ENCODE results near the gene VWA8. TPM values are rescaled to one million over a fixed set of nuclear protein-coding genes. Genes with fewer than 3 reads are reported as not detected.

VWA8 gene
- total and polyA plus RNA-seq, 2 donors = 8.1 to 20.9 TPM

DNA sequence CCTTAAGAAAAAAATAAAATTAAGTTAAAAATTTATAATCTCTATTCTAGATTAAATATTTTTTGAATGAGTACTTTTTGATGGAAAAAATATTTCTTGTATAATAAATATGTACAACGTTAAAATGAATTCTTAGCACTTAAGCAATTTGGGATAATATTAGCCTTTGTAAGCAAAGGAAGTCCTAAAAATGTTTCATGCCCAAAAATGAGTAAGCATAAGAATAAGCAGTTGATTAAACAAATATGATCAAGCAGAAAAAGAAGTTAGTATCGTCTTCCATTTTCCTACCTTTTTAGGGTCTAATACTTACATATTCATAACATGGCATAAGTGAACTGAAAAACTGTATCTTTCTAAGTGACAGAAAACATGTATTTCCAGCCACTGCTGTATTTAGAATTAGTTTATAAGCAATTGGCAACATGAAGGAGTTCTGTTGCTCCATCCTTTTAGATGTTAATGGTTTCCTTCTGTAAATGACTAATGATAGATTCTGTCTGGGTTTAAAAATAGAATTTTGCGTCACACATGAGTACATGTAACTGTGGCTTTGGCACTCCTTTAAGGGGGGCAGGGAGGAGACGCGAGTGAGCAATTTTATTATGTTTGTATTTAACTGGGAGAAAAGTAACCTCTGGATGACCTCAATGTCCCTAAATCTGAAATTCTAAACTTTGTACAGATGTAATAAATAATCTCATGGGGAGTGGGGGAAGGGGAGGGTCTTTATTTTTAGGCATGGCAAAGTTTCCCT, 266.2 kb downstream of the VWA8 start:
- H3K27ac ChIP-seq (ENCODE audit: low read depth in 1 of 2, low read length in 1 of 2) = no peak overlapping the region
- H3K4me1 ChIP-seq (ENCODE audit: control insufficient read depth in 2 of 2, insufficient read depth in 2 of 2, low read length in 2 of 2) = no peaks in the 10 kb centered on the region
- 91% methylated on average over 5 of the region's 5 CpGs for WGBS
- H3K9me3 ChIP-seq (ENCODE audit: control insufficient read depth in 2 of 2, insufficient read depth in 1 of 2, low read length in 1 of 2) = no peaks in the 10 kb centered on the region
- peaks cover 0 to 3% of the 10 kb centered on the region in 2 donors for H3K36me3 ChIP-seq (ENCODE audit: control insufficient read depth in 2 of 2, insufficient read depth in 2 of 2, low read length in 1 of 2)
- H3K4me3 ChIP-seq (ENCODE audit: low read length in 2 of 2) = no peak overlapping the region
- no peak for DNase-seq (ENCODE audit: low read depth in 6 of 9, low spot score in 9 of 9)
- H3K27me3 ChIP-seq (ENCODE audit: control insufficient read depth in 2 of 2, insufficient read depth in 1 of 2, low read length in 1 of 2) = no peaks in the 10 kb centered on the region

DNA sequence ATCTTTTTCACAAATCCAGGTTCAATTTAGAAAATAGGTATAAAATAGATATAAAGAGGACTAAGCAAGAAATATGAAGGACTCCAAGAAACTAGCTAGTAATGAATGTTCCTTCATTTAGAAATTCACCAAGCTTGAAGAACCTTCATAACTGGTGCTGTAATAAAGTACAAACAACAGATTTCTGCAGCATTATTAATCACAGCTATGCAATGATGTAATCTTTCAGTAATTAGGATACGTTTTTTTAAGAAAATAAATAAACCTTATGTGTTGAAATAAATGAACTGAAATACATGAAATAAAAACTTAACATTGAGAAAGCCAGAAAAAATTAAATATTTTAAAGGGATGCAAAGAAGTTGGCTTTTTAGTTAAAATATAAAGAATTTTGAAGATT, 267.5 kb downstream of the VWA8 start:
- H3K9me3 ChIP-seq (ENCODE audit: control insufficient read depth in 2 of 2, insufficient read depth in 1 of 2, low read length in 1 of 2) = no peaks in the 10 kb centered on the region
- H3K27me3 ChIP-seq (ENCODE audit: control insufficient read depth in 2 of 2, insufficient read depth in 1 of 2, low read length in 1 of 2) = no peaks in the 10 kb centered on the region
- DNase-seq (ENCODE audit: low read depth in 6 of 9, low spot score in 9 of 9) = no peak
- H3K4me1 ChIP-seq (ENCODE audit: control insufficient read depth in 2 of 2, insufficient read depth in 2 of 2, low read length in 2 of 2) = no peaks in the 10 kb centered on the region
- no peak overlapping the region for H3K4me3 ChIP-seq (ENCODE audit: low read length in 2 of 2)
- no peak overlapping the region for H3K27ac ChIP-seq (ENCODE audit: low read depth in 1 of 2, low read length in 1 of 2)
- WGBS = 98% methylated on average over 1 of the region's 1 CpG
- peaks cover 0 to 3% of the 10 kb centered on the region in 2 donors for H3K36me3 ChIP-seq (ENCODE audit: control insufficient read depth in 2 of 2, insufficient read depth in 2 of 2, low read length in 1 of 2)

DNA sequence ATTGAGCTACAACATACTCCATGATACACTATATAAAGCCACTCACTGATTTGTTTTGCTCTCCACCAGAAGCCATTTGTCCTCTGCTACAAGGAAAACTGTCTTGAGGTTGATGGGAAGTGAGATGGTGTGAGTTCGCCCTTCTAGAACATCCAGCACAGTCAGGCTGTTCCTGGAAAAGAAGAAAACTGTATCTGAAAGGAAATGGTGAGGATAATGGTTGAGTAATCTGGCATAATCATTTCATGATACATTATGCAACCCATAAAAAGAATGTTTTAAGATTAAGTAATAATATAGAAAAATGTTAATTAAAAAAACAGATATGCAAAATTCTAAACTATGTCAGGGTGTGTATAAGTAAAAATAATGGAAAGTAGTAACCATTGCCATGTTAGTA, 269.6 kb downstream of the VWA8 start:
- H3K27ac ChIP-seq (ENCODE audit: low read depth in 1 of 2, low read length in 1 of 2) = no peak overlapping the region
- DNase-seq (ENCODE audit: low read depth in 6 of 9, low spot score in 9 of 9) = no peak
- WGBS = 100% methylated on average over 1 of the region's 1 CpG
- no peak overlapping the region for H3K4me3 ChIP-seq (ENCODE audit: low read length in 2 of 2)
- H3K4me1 ChIP-seq (ENCODE audit: control insufficient read depth in 2 of 2, insufficient read depth in 2 of 2, low read length in 2 of 2) = no peaks in the 10 kb centered on the region
- H3K27me3 ChIP-seq (ENCODE audit: control insufficient read depth in 2 of 2, insufficient read depth in 1 of 2, low read length in 1 of 2) = no peaks in the 10 kb centered on the region
- H3K9me3 ChIP-seq (ENCODE audit: control insufficient read depth in 2 of 2, insufficient read depth in 1 of 2, low read length in 1 of 2) = no peaks in the 10 kb centered on the region
- no peaks in the 10 kb centered on the region for H3K36me3 ChIP-seq (ENCODE audit: control insufficient read depth in 2 of 2, insufficient read depth in 2 of 2, low read length in 1 of 2)

DNA sequence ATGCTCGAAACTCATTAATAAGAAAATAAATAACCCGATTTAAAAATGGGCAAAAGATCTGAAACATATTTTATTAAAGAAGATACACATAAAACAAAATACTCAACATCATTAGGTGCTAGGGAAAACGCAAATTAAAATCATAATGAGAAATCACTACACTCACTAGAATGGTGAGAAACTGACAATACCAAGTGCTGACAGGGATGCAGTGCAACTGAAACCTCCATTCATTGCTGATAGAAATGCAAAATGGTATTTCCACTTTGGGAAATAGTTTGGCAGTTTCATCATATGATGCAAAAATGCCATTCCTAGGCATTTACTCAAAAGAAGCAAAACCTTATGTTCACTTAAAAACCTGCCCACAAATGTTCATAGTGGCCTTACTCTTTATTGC, 278.1 kb downstream of the VWA8 start:
- H3K27me3 ChIP-seq (ENCODE audit: control insufficient read depth in 2 of 2, insufficient read depth in 1 of 2, low read length in 1 of 2) = no peaks in the 10 kb centered on the region
- no peak for DNase-seq (ENCODE audit: low read depth in 6 of 9, low spot score in 9 of 9)
- peaks cover 0 to 2% of the 10 kb centered on the region in 2 donors for H3K4me1 ChIP-seq (ENCODE audit: control insufficient read depth in 2 of 2, insufficient read depth in 2 of 2, low read length in 2 of 2)
- H3K27ac ChIP-seq (ENCODE audit: low read depth in 1 of 2, low read length in 1 of 2) = no peak overlapping the region
- no peaks in the 10 kb centered on the region for H3K9me3 ChIP-seq (ENCODE audit: control insufficient read depth in 2 of 2, insufficient read depth in 1 of 2, low read length in 1 of 2)
- no peak overlapping the region for H3K4me3 ChIP-seq (ENCODE audit: low read length in 2 of 2)
- H3K36me3 ChIP-seq (ENCODE audit: control insufficient read depth in 2 of 2, insufficient read depth in 2 of 2, low read length in 1 of 2) = peaks cover 2 to 13% of the 10 kb centered on the region in 2 donors
- WGBS = 98% methylated on average over 3 of the region's 3 CpGs

DNA sequence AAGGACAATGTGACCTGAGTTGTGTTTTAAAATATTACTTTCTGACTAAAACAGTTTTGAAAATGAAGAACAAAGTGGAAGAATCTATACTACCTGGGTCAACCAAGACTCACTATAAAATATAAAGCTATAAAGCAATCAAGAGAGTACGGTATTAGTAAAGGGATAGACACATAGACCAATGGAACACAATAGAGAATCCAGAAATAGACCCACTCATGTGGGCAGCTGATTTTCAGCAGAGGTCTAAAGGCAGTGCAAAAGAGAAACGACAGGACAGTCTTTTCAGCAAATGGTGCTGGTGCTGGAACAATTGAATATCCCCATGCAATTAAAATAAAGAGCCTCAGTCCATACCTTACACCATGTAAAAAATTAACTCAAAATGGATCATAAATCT, 278.9 kb downstream of the VWA8 start:
- Histone ChIP-seq H3K4me3 (ENCODE audit: low read length in 2 of 2) (no peak overlapping the region), H3K36me3 (ENCODE audit: control insufficient read depth in 2 of 2, insufficient read depth in 2 of 2, low read length in 1 of 2) (peaks cover 2 to 13% of the 10 kb centered on the region in 2 donors), H3K27ac (ENCODE audit: low read depth in 1 of 2, low read length in 1 of 2) (no peak overlapping the region), H3K4me1 (ENCODE audit: control insufficient read depth in 2 of 2, insufficient read depth in 2 of 2, low read length in 2 of 2) (peaks cover 0 to 2% of the 10 kb centered on the region in 2 donors), H3K27me3 (ENCODE audit: control insufficient read depth in 2 of 2, insufficient read depth in 1 of 2, low read length in 1 of 2) (no peaks in the 10 kb centered on the region), H3K9me3 (ENCODE audit: control insufficient read depth in 2 of 2, insufficient read depth in 1 of 2, low read length in 1 of 2) (no peaks in the 10 kb centered on the region)
- no peak for DNase-seq (ENCODE audit: low read depth in 6 of 9, low spot score in 9 of 9)
- WGBS = 98% methylated on average over 2 of the region's 2 CpGs

DNA sequence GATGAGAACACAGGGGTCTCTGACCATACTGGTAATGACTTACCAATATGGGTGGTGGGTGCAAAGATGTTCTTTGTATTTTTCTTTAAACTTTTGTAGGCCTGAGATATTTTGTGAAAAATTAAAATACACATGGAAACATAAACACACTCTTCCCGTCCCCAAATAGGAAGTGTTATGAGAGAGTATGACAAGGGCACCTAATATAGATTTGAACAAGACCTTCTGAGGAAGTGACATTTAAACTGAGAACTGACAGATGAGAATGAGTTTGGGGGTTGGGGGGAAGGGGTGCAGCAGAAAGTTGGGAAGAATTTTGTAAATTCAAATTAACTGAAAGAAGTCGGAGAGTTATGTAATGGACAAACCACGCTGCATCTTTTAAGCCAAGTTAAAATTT, 279.3 kb downstream of the VWA8 start:
- no peaks in the 10 kb centered on the region for H3K9me3 ChIP-seq (ENCODE audit: control insufficient read depth in 2 of 2, insufficient read depth in 1 of 2, low read length in 1 of 2)
- no peak for DNase-seq (ENCODE audit: low read depth in 6 of 9, low spot score in 9 of 9)
- WGBS = 96% methylated on average over 3 of the region's 3 CpGs
- H3K27ac ChIP-seq (ENCODE audit: low read depth in 1 of 2, low read length in 1 of 2) = no peak overlapping the region
- H3K27me3 ChIP-seq (ENCODE audit: control insufficient read depth in 2 of 2, insufficient read depth in 1 of 2, low read length in 1 of 2) = no peaks in the 10 kb centered on the region
- peaks cover 2 to 13% of the 10 kb centered on the region in 2 donors for H3K36me3 ChIP-seq (ENCODE audit: control insufficient read depth in 2 of 2, insufficient read depth in 2 of 2, low read length in 1 of 2)
- no peak overlapping the region for H3K4me3 ChIP-seq (ENCODE audit: low read length in 2 of 2)
- peaks cover 0 to 2% of the 10 kb centered on the region in 2 donors for H3K4me1 ChIP-seq (ENCODE audit: control insufficient read depth in 2 of 2, insufficient read depth in 2 of 2, low read length in 2 of 2)

DNA sequence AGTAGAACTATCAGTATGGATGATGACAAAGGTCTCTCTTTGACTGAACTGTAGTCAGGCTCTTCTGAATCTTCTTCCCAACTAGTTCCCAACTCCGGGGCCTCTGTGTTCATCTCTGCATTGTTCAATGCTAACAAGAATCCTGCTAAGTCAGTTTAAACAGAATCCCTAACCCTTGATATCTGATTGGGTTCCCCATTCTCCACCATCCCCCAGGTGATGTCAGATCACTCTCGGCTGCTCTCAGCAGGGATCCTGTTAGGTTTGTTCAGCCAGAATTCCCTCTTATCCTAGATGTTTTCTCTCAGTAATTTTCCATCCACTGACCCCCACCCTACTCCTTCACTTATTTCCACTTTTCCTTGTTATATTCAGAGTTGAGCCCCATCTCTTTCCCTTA, 280.0 kb downstream of the VWA8 start:
- no peak overlapping the region for H3K27ac ChIP-seq (ENCODE audit: low read depth in 1 of 2, low read length in 1 of 2)
- no peak for DNase-seq (ENCODE audit: low read depth in 6 of 9, low spot score in 9 of 9)

DNA sequence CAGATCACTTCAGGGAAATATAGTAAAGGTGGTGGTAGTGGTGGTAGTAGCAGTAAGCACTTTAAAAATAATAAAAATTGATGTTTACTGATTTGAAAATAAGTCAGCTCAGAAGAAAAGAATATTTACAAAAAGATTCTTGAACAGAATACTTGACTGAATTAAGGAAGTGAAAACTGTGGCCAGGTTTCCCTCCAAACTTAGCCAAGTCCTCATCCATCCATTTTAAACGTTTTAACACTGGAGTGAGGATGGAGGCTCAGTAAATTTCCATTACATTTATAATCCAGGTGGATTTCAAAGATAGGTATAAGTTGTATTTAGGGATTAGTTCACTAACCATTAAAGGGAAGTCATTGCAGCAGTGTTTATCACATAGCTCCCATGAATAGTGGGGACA, 282.1 kb downstream of the VWA8 start:
- H3K4me1 ChIP-seq (ENCODE audit: control insufficient read depth in 2 of 2, insufficient read depth in 2 of 2, low read length in 2 of 2) = peaks cover 0 to 8% of the 10 kb centered on the region in 2 donors
- H3K27me3 ChIP-seq (ENCODE audit: control insufficient read depth in 2 of 2, insufficient read depth in 1 of 2, low read length in 1 of 2) = no peaks in the 10 kb centered on the region
- H3K27ac ChIP-seq (ENCODE audit: low read depth in 1 of 2, low read length in 1 of 2) = no peak overlapping the region
- no peaks in the 10 kb centered on the region for H3K9me3 ChIP-seq (ENCODE audit: control insufficient read depth in 2 of 2, insufficient read depth in 1 of 2, low read length in 1 of 2)
- peaks cover 2 to 13% of the 10 kb centered on the region in 2 donors for H3K36me3 ChIP-seq (ENCODE audit: control insufficient read depth in 2 of 2, insufficient read depth in 2 of 2, low read length in 1 of 2)
- no peak overlapping the region for H3K4me3 ChIP-seq (ENCODE audit: low read length in 2 of 2)
- WGBS = 83% methylated on average over 1 of the region's 1 CpG
- no peak for DNase-seq (ENCODE audit: low read depth in 6 of 9, low spot score in 9 of 9)

More for the DNA sequence above, 280.0 kb downstream of the VWA8 start:
- no peaks in the 10 kb centered on the region for H3K27me3 ChIP-seq (ENCODE audit: control insufficient read depth in 2 of 2, insufficient read depth in 1 of 2, low read length in 1 of 2)
- H3K36me3 ChIP-seq (ENCODE audit: control insufficient read depth in 2 of 2, insufficient read depth in 2 of 2, low read length in 1 of 2) = peaks cover 2 to 13% of the 10 kb centered on the region in 2 donors
- H3K9me3 ChIP-seq (ENCODE audit: control insufficient read depth in 2 of 2, insufficient read depth in 1 of 2, low read length in 1 of 2) = no peaks in the 10 kb centered on the region
- no peak overlapping the region for H3K4me3 ChIP-seq (ENCODE audit: low read length in 2 of 2)
- H3K4me1 ChIP-seq (ENCODE audit: control insufficient read depth in 2 of 2, insufficient read depth in 2 of 2, low read length in 2 of 2) = peaks cover 0 to 2% of the 10 kb centered on the region in 2 donors
- 98% methylated on average over 2 of the region's 2 CpGs for WGBS

DNA sequence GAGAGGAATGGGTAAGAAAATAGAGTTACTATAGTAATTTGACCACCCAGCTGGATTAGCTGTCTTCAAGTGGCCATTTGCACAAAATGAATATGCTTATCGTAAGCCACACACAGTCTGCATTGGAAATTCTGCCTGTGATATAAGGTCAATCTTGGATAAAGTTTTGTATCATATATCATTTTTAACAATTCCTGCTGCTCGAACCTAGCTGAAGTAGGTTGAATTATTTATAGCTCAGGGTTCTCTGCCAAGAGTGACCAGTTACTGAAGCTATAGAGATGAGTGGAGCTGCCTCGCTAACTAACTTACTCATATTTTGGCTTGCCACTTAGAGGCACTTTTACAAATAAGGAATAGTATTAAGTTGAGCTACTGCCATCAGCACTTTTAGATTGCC, 282.7 kb downstream of the VWA8 start:
- WGBS = 97% methylated on average over 3 of the region's 3 CpGs
- H3K9me3 ChIP-seq (ENCODE audit: control insufficient read depth in 2 of 2, insufficient read depth in 1 of 2, low read length in 1 of 2) = no peaks in the 10 kb centered on the region
- no peak overlapping the region for H3K4me3 ChIP-seq (ENCODE audit: low read length in 2 of 2)
- peaks cover 0 to 8% of the 10 kb centered on the region in 2 donors for H3K4me1 ChIP-seq (ENCODE audit: control insufficient read depth in 2 of 2, insufficient read depth in 2 of 2, low read length in 2 of 2)
- no peaks in the 10 kb centered on the region for H3K27me3 ChIP-seq (ENCODE audit: control insufficient read depth in 2 of 2, insufficient read depth in 1 of 2, low read length in 1 of 2)
- H3K27ac ChIP-seq (ENCODE audit: low read depth in 1 of 2, low read length in 1 of 2) = no peak overlapping the region
- DNase-seq (ENCODE audit: low read depth in 6 of 9, low spot score in 9 of 9) = no peak
- peaks cover 0 to 8% of the 10 kb centered on the region in 2 donors for H3K36me3 ChIP-seq (ENCODE audit: control insufficient read depth in 2 of 2, insufficient read depth in 2 of 2, low read length in 1 of 2)

Measured in thymus (tissue), 11 donors.